Smooth muscle cell (in vitro differentiated cells): ENCODE measurements around the gene CDK10. TPM values are rescaled to one million over a fixed set of nuclear protein-coding genes. Genes with fewer than 3 reads are reported as not detected.

Source experiments
- DNase-seq: peaks from one replicate; lab custom pipeline; 2025; ENCODE audit not compliant: unreplicated experiment; lab: John Stamatoyannopoulos, UW
- H2AFZ ChIP-seq: fragments of 200-600 bp; sonication (generic); 2 replicates; pipeline ENCODE4 v1.6.0; 2016; ENCODE audit warnings: antibody characterized with exemption, low read depth, mild to moderate bottlenecking
- H3F3A ChIP-seq: fragments of 200-600 bp; sonication (generic); 2 replicates; pipeline ENCODE4 v1.6.0; 2017; ENCODE audit warnings: antibody characterized with exemption, low read depth
- H3K27ac ChIP-seq: fragments of 200-600 bp; sonication (generic); 2 replicates; pipeline ENCODE4 v1.5.1; 2016; ENCODE audit warnings: low read depth, mild to moderate bottlenecking
- H3K27me3 ChIP-seq: fragments of 200-600 bp; sonication (generic); 2 replicates; pipeline ENCODE4 v1.6.1; 2016; ENCODE audit warnings: low read depth, mild to moderate bottlenecking
- H3K36me3 ChIP-seq: fragments of 200-600 bp; sonication (generic); 2 replicates; pipeline ENCODE4 v1.5.1; 2016; ENCODE audit warnings: low read depth
- H3K4me1 ChIP-seq: fragments of 200-600 bp; sonication (generic); 2 replicates; pipeline ENCODE4 v1.5.1; 2016; ENCODE audit warnings: low read depth
- H3K4me2 ChIP-seq: fragments of 200-600 bp; sonication (generic); 2 replicates; pipeline ENCODE4 v1.6.0; 2016; ENCODE audit warnings: mild to moderate bottlenecking
- H3K4me3 ChIP-seq: fragments of 200-600 bp; sonication (generic); 2 replicates; pipeline ENCODE4 v1.5.1; 2016; ENCODE audit warnings: mild to moderate bottlenecking
- H3K79me2 ChIP-seq: fragments of 200-600 bp; sonication (generic); 2 replicates; pipeline ENCODE4 v1.6.0; 2016; ENCODE audit warnings: low read depth, mild to moderate bottlenecking
- H3K9ac ChIP-seq: fragments of 200-600 bp; sonication (generic); 2 replicates; pipeline ENCODE4 v1.6.0; 2016; ENCODE audit warnings: low read depth
- H3K9me3 ChIP-seq: fragments of 200-600 bp; sonication (generic); replicated peaks from 2 replicates; pipeline ENCODE4 v1.5.1; 2016; ENCODE audit warnings: low read depth
- H4K20me1 ChIP-seq: fragments of 200-600 bp; sonication (generic); 2 replicates; pipeline ENCODE4 v1.6.0; 2016; ENCODE audit warnings: low read depth
- CTCF ChIP-seq: fragments of 200-600 bp; sonication (generic); IDR thresholded peaks from 2 replicates; pipeline ENCODE4 v1.5.1; 2017; ENCODE audit warnings: borderline replicate concordance, mild to moderate bottlenecking, antibody characterized with exemption; ENCODE audit not compliant: insufficient read depth, poor library complexity, severe bottlenecking
- WGBS: methylation state at CpG from one replicate; pipeline ENCODE4 v1.1.7; 2016; ENCODE audit warnings: low lambda C conversion rate; 5-methylcytosine and 5-hydroxymethylcytosine counted together
- polyA plus RNA-seq: library from polyadenylated mRNA; unstranded; fragments of >200 nt; fragmentation: Nextera tagmentation; extraction: Ambion mirVana; gene quantifications from 2 replicates; pipeline ENCODE4 v1.2.1, GENCODE V29; 2016
- total RNA-seq: library from RNA; depleted of rRNA; stranded (reverse); fragments of >200 nt; gene quantifications from 2 replicates; pipeline ENCODE4 v1.2.3, GENCODE V29; 2014

Gene CDK10
- total and polyA plus RNA-seq, 2 experiments from 2014 or later, result 24.4 to 77.0 TPM

- Histone ChIP-seq H3K79me2 (peaks cover 32% of the 10 kb centered on the region), H3F3A (peaks cover 12% of the 10 kb centered on the region), H3K27me3 (no peaks in the 10 kb centered on the region), H3K9me3 (no peaks in the 10 kb centered on the region), H3K27ac (peak overlapping the region; percentile 86), H4K20me1 (peaks cover 40% of the 10 kb centered on the region), H3K4me1 (peaks cover 15% of the 10 kb centered on the region), H3K4me2 (peak overlapping the region; percentile 100), H3K9ac (peak overlapping the region; percentile 83), H2AFZ (peak overlapping the region; percentile 84), H3K4me3 (peak overlapping the region; percentile 100), H3K36me3 (no peaks in the 10 kb centered on the region)
- TF ChIP-seq CTCF, result no peak
- WGBS, result under 1% methylated on average over 28 of the region's 29 CpGs
- DNase-seq, result peak; percentile 72
These were observed 34.0 kb downstream of the CDK10 start for GRCh38 chr16:89720551-89720812.

GRCh38 chr16:89720813-89721545 lies 34.5 kb downstream of the CDK10 start, which contains the start of the genes VPS9D1 and ZNF276:
VPS9D1 (minus strand) TSS chr16:89720898; CDS start chr16:89720861, 37 bp downstream.
ZNF276 (plus strand) TSS chr16:89721537; CDS start chr16:89721641, 104 bp downstream.
- H3K4me1 ChIP-seq, result peaks cover 15% of the 10 kb centered on the region
- H2AFZ ChIP-seq, result peak within 1 kb of the TSS; percentile 84
- H3K9ac ChIP-seq, result peak within 1 kb of the TSS; percentile 83
- H3F3A ChIP-seq, result peaks cover 12% of the 10 kb centered on the region
- peak within 1 kb of the TSS; percentile 100 for H3K4me3 ChIP-seq
- H3K4me2 ChIP-seq, result peak within 1 kb of the TSS; percentile 100
- peaks cover 32% of the 10 kb centered on the region for H3K79me2 ChIP-seq
- H3K36me3 ChIP-seq, result no peaks in the 10 kb centered on the region
- WGBS, result 0% methylated on average over 11 of the region's 103 CpGs
- no peaks in the 10 kb centered on the region for H3K9me3 ChIP-seq
- H3K27me3 ChIP-seq, result no peaks in the 10 kb centered on the region
- peaks cover 40% of the 10 kb centered on the region for H4K20me1 ChIP-seq
- peak within 1 kb of the TSS; percentile 86 for H3K27ac ChIP-seq
- no peak for TF ChIP-seq CTCF
- peak; percentile 75 for DNase-seq

GRCh38 chr16:89721546-89722391 lies 35.3 kb downstream of the CDK10 start:
- no peak for TF ChIP-seq CTCF
- Histone ChIP-seq H3K9ac (peak overlapping the region; percentile 83), H2AFZ (peak overlapping the region; percentile 84), H3K27me3 (no peaks in the 10 kb centered on the region), H3K4me2 (peak overlapping the region; percentile 100), H3K79me2 (peaks cover 32% of the 10 kb centered on the region), H3K4me1 (peaks cover 15% of the 10 kb centered on the region), H3K4me3 (peak overlapping the region; percentile 100), H3K36me3 (no peaks in the 10 kb centered on the region), H3K27ac (peak overlapping the region; percentile 86), H4K20me1 (peaks cover 44% of the 10 kb centered on the region), H3K9me3 (no peaks in the 10 kb centered on the region), H3F3A (peaks cover 12% of the 10 kb centered on the region)
- DNase-seq, result no peak
- WGBS, result under 1% methylated on average over 71 of the region's 112 CpGs
